SKM-1 (cell line): Measurements from ENCODE around the gene CD47.
A peak's percentile ranks its signal among the peaks of the same experiment; 100 is the strongest.

Experiments
- DNase-seq: peaks from one replicate; lab custom pipeline; 2025; ENCODE audit not compliant: unreplicated experiment; lab: John Stamatoyannopoulos, UW

The CD47 gene

DNA sequence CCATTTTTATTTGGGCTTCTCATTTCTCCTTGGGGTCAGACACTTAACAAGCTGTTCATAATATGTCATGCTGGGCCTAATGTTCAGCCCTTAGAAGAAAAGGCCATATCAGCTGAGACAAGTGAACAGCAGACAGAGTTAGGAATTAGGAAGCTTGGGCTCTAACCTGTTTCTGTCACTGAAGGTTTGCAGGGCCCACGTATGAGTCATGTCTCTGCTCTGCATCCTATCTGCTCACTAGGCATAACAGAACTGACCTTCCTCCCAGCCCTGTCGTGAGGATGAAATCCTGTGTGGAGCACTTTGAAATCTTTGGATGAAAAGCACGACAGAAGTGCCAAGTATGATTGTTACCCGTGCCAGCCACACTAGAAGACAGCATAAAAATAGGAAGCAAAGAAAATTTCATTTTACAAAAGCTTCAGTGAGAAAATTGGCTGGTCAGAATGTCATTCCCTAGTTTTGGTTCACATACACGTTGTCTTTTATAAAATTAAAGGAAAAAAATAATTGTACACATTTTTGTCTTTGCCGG, 26.5 kb upstream of the CD47 start:
- DNase-seq: no peak

- no peak for DNase-seq
Observed at GRCh38 chr3:108114423-108115065, 23.7 kb upstream of the CD47 start.

DNA sequence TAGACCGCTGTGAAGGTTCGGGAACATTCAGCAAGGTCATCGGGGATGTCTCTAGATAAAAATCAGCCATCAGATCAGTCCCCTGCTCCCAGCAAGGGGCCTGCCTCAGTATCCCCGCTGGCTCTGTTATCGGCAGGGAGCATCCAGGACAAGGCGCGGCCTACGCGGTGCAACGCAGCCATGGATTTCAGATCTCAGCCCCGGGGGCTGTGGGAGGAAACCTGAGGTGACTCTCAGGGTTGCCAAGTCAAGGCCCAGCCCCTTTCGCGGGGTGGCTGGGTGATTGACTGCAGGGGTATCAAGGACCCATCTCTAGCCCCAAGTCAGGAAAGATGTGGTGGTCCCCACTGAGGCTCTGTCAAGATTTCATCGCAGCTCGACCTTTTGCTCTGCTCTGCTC, 23.1 kb upstream of the CD47 start:
- no peak for DNase-seq

- no peak for DNase-seq
Observed at GRCh38 chr3:108110934-108111333, 20.1 kb upstream of the CD47 start.

DNA sequence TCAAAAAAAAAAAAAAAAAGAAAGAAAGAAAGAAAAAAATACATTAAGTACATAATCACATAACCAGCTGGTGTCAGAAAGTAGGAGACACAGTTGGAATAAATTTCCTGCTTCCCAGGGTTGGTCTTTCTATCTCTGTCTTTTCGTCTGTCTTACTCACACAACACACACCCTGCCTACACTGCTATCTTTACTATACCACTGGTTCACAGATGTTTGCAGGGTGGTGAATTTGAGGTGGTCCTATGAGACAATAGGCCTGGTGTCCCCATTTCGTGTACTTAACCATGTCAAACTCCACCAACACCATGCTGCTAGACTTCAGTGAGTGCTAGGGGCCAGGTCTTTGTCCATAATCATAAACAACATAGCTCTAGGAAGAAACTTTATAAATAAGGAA, 17.6 kb upstream of the CD47 start:
- no peak for DNase-seq

DNA sequence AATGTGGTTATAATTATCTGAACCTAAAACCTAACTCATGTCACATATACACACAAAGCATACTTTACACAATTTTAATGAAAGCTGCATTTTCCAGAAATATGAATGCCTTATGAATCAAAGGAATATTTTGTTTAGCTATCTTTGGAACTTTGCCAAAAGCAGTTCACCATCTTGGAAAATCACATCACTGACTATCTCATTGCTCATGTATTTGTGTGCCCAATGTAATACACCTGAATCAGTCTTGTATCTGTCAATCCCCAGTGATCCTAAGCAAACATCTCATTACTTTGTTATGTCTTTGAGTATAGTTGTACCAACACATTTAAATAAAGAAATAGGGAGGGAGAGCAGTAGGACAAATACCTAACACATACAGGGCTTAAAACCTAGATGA, 15.6 kb upstream of the CD47 start:
- no peak for DNase-seq

DNA sequence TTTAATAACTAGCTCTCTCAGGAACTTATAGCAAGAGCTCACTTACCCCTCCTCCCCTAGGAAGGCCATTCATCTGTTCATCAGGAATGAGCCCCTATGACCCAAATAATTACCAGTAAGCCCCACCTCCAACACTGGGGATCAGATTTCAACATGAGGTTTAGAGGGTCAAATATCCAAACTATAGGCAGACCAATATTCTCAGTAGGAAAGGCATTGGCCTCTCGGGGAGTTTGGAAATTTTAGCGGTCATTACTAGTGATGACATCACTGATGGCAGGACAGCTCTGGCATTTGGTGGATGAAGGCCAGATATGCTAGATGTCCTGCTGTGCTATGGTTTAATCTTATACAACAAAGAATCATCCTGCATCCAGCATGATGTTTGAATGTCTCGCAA, 15.2 kb upstream of the CD47 start:
- DNase-seq: no peak

- no peak for DNase-seq
Observed at GRCh38 chr3:108103886-108104797, 13.3 kb upstream of the CD47 start.

DNA sequence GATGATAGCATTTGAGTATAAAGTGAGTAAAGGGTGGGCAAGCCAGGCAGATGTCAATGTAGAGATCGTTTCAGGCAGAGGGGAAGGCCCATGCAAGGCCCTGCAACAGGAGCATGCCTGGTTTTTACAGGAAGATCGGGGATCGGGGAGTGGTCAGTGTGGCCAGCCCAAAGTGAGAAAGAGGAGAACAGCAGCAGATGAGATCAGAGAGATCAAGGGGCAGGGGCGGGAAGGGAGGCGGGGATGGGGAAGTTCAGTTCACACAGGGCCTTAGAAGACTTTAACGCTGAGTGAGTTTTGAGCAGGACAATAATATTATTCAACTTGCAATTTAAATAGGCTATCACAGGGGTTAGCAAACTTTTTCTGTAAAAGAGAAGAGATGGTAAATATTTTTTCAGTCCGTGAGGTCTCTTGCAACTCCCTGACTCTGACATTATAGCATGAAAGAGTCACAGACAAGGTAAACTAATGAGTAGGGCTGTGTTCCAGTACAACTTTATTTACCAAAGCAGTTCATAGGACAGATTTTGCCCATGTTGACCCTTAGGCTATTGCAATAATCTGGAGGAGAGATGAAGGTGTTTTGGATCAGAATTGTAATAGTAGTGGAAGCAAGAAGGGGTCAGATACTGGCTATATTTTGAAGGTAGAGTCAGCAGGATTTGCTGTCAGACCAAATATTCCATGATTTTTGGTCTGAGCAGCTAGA, 12.4 kb upstream of the CD47 start:
- DNase-seq: peak; percentile 17

GRCh38 chr3:108102420-108103039, 11.7 kb upstream of the CD47 start:
- peak; percentile 89 for DNase-seq

- no peak for DNase-seq
Observed at GRCh38 chr3:108100906-108101660, 10.3 kb upstream of the CD47 start.

DNA sequence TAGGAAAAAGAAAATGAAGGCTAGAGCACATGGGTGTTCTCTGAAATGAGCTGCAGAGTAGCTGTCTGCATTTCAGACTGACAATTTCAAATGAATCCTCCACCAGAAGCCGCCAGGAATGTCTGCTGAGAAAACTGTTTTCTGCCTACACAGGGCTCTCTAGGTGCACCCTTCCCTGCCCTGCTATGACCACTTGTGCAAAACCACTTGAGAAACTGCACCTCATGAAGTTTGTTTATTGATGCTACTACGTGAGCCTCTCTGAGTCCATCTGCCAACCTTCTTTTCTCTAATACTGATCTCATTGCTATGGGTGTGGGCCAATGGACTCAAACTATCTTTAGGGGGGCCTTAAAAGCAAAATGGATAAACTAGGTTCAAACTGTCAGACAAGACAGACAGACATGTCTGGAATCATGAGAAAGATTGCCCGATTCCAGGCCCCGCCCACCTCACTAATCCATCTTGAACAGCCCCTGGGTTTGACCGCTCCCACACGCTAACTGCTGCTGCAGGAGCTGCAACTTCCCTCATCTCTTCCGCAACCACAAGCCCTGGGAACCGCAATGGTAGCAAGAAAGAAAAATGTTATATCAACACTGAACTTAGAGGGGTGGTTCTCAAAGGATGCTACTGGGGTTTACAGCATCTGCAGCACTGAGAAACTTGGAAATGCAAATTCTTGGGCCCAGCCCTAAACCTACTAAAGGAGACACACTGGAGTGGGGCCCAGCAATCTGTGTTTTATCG, 9.0 kb upstream of the CD47 start:
- peak; percentile 95 for DNase-seq

- no peak for DNase-seq
Observed at GRCh38 chr3:108099244-108099643, 8.4 kb upstream of the CD47 start.

DNA sequence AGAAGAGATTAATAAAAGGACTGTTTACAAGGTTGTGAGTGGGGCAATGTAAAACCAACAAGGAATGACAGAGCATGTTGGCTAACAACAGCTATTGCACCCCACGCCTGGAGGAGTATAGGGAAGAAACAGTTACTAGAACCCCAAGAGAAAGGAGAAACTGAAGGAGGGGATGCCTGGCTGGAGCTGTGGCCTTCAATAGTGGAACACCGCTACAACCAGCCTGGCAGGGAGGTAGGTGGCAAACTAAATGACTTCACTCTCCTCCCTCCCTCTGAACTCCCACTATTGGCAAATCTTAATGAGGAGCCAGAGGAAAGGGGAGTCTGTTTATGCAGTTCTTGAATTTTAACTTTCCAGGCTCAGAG, 7.2 kb upstream of the CD47 start:
- no peak for DNase-seq

- DNase-seq: no peak
Observed at GRCh38 chr3:108097322-108098002, 6.6 kb upstream of the CD47 start.

- DNase-seq: no peak
Observed at GRCh38 chr3:108096532-108097321, 5.9 kb upstream of the CD47 start.

- no peak for DNase-seq
Observed at GRCh38 chr3:108093616-108094015, 2.8 kb upstream of the CD47 start.

GRCh38 chr3:108093021-108093420, 2.2 kb upstream of the CD47 start:
- no peak for DNase-seq
